Esophagus squamous epithelium (tissue), 5 donors: ENCODE measurements around the gene GABRG3. TPM values are rescaled to one million over a fixed set of nuclear protein-coding genes. Genes with fewer than 3 reads are reported as not detected.

ENCODE experiments used
- DNase-seq: peaks from one replicate; lab custom pipeline; 2025; lab: John Stamatoyannopoulos, UW
- H3K27ac ChIP-seq, 4 donors: fragments of 200-600 bp; sonication (generic); one replicate each; pipeline ENCODE4 v1.5.1; 2016 to 2019; ENCODE audit warnings: mild to moderate bottlenecking in 1 of 4
- H3K27me3 ChIP-seq, 4 donors: fragments of 200-600 bp; sonication (generic); 1 replicate in 3 of 4; 2 replicates in 1 of 4; pipeline versions ENCODE4 v1.5.1 to v1.6.0; 2017 to 2021; ENCODE audit warnings: antibody characterized with exemption in 1 of 4
- H3K36me3 ChIP-seq, 3 donors: fragments of 200-600 bp; sonication (generic); one replicate each; pipeline ENCODE4 v1.5.1; 2016 to 2019
- H3K4me1 ChIP-seq, 3 donors: fragments of 200-600 bp; sonication (generic); one replicate each; pipeline ENCODE4 v1.5.1; 2017 to 2019
- H3K4me3 ChIP-seq, 4 donors: fragments of 200-600 bp; sonication (generic); 1 replicate in 3 of 4; 2 replicates in 1 of 4; pipeline ENCODE4 v1.5.1; 2016 to 2019; ENCODE audit warnings: mild to moderate bottlenecking in 2 of 4, moderate library complexity in 1 of 4
- H3K9me3 ChIP-seq, 3 donors: fragments of 200-600 bp; sonication (generic); one replicate each; pipeline ENCODE4 v1.5.1; 2016 to 2019
- CTCF ChIP-seq, 6 experiments: fragments of 450-650 bp in 4 of 6; fragments of 200-600 bp in 2 of 6; sonication (generic) in 2 of 6; IDR thresholded peaks; one replicate each; pipeline ENCODE4 v1.5.1; 2016 to 2019; ENCODE audit warnings: antibody characterized with exemption in 6 of 6, mild to moderate bottlenecking in 4 of 6, moderate library complexity in 4 of 6
- POLR2A ChIP-seq, 4 donors: fragments of 450-650 bp; IDR thresholded peaks; one replicate each; pipeline ENCODE4 v1.6.1; 2017; ENCODE audit warnings: antibody characterized with exemption in 4 of 4, mild to moderate bottlenecking in 4 of 4, moderate library complexity in 3 of 4
- WGBS, 2 donors: methylation state at CpG; one replicate each; pipeline ENCODE4 v1.1.5; 2018; 5-methylcytosine and 5-hydroxymethylcytosine counted together
- intact Hi-C: fragments of 100-400 bp; cut with DNase I; formaldehyde crosslinking; loops from one replicate; pipeline ENCODE4 v1.15.0; 2022
- small RNA-seq, 4 donors: library from RNA; depleted of rRNA; stranded (forward); fragments of <200 nt; gene quantifications; one replicate each; pipeline ENCODE3, GENCODE V24; 2016
- total RNA-seq, 4 donors: library from RNA; depleted of rRNA; stranded (reverse); fragments of >200 nt; gene quantifications; one replicate each; pipeline ENCODE4 v1.1.0, GENCODE V29; 2016
- donor health status: DM: yes; HTN: yes; CAD: no.

GABRG3 gene
- total RNA-seq, 4 donors from 2014 or later, result 0.04 to 0.08 TPM; not detected in 2

GRCh38 chr15:27587810-27588209, 616.8 kb downstream of the GABRG3 start:
- WGBS, 2 donors, result 35 to 37% methylated on average over 13 to 14 of the region's 14 CpGs
- no peaks in the 10 kb centered on the region for H3K9me3 ChIP-seq
- intact Hi-C loops, result no loop called here
- H3K4me1 ChIP-seq, result no peaks in the 10 kb centered on the region
- no peak overlapping the region for H3K4me3 ChIP-seq
- TF ChIP-seq POLR2A (IDR thresholded peaks at IDR 0.05) (no peak), CTCF (IDR thresholded peaks at IDR 0.05) (no peak)
- H3K27me3 ChIP-seq, result peaks cover 0 to 7% (median 0%) of the 10 kb centered on the region in 4 donors
- DNase-seq, result no peak
- H3K36me3 ChIP-seq, result no peaks in the 10 kb centered on the region
- H3K27ac ChIP-seq, result no peak overlapping the region

GRCh38 chr15:27589260-27589659, 618.3 kb downstream of the GABRG3 start:
- H3K9me3 ChIP-seq, result no peaks in the 10 kb centered on the region
- H3K27me3 ChIP-seq, result peaks cover 0 to 7% (median 0%) of the 10 kb centered on the region in 4 donors
- no peaks in the 10 kb centered on the region for H3K36me3 ChIP-seq
- no peaks in the 10 kb centered on the region for H3K4me1 ChIP-seq
- no peak for TF ChIP-seq POLR2A (IDR thresholded peaks at IDR 0.05)
- TF ChIP-seq CTCF (IDR thresholded peaks at IDR 0.05), result no peak
- no peak overlapping the region for H3K4me3 ChIP-seq
- intact Hi-C loops, result no loop called here
- WGBS, 2 donors, result 77 to 81% methylated on average over 7 to 9 of the region's 9 CpGs
- no peak overlapping the region for H3K27ac ChIP-seq
- DNase-seq, result no peak

GRCh38 chr15:27589782-27590181, 618.8 kb downstream of the GABRG3 start:
- H3K27ac ChIP-seq, result no peak overlapping the region
- H3K9me3 ChIP-seq, result no peaks in the 10 kb centered on the region
- 64 to 86% methylated on average over 1 of the region's 1 CpG for WGBS, 2 donors
- H3K36me3 ChIP-seq, result no peaks in the 10 kb centered on the region
- intact Hi-C loops, result no loop called here
- no peak overlapping the region for H3K4me3 ChIP-seq
- TF ChIP-seq POLR2A (IDR thresholded peaks at IDR 0.05) (no peak), CTCF (IDR thresholded peaks at IDR 0.05) (no peak)
- DNase-seq, result no peak
- peaks cover 0 to 7% (median 0%) of the 10 kb centered on the region in 4 donors for H3K27me3 ChIP-seq
- H3K4me1 ChIP-seq, result no peaks in the 10 kb centered on the region

Small RNA genes within 50 kb of the gene (small RNA-seq; reads per million reads assigned to genes)
- gene RNA5SP391 (0 reads per million in 4 donors), gene SERPINE4P (0 reads per million in 4 donors)

Other genes with a start within 250 kb of the GABRG3 start
- gene GABRB3, start 198.1 kb upstream of the GABRG3 start, total RNA-seq, result 1 to 10 TPM in 2 of 4 donors, under 1 TPM in 2; 0.67 to 2.3 (median 1.4) TPM
- under 1 TPM in 2 of 4 donors, not detected in 2; 0.57 TPM for gene GABRA5, start 104.1 kb upstream of the GABRG3 start, total RNA-seq